KMS-11 (cell line): Measurements from ENCODE around the gene ISLR2.
A peak's percentile ranks its signal among the peaks of the same experiment; 100 is the strongest.

Experiments
- H2AFZ ChIP-seq: fragments of 200-600 bp; sonication (generic); 2 replicates; pipeline ENCODE4 v1.6.1; 2016; ENCODE audit warnings: antibody characterized with exemption, mixed run types, low read depth
- H3K27ac ChIP-seq: fragments of 200-600 bp; sonication (generic); 2 replicates; pipeline ENCODE4 v1.6.1; 2016; ENCODE audit warnings: mild to moderate bottlenecking, mixed run types
- H3K27me3 ChIP-seq: fragments of 200-600 bp; sonication (generic); 2 replicates; pipeline ENCODE4 v1.6.1; 2017; ENCODE audit warnings: mild to moderate bottlenecking, low read depth, mixed run types, moderate library complexity; ENCODE audit not compliant: insufficient read depth
- H3K36me3 ChIP-seq: fragments of 200-600 bp; sonication (generic); 2 replicates; pipeline ENCODE4 v1.6.1; 2017; ENCODE audit warnings: mild to moderate bottlenecking, mixed run types; ENCODE audit not compliant: insufficient read depth
- H3K4me1 ChIP-seq: fragments of 200-600 bp; sonication (generic); 2 replicates; pipeline ENCODE4 v1.6.1; 2016; ENCODE audit warnings: mild to moderate bottlenecking, low read depth, mixed run types; ENCODE audit not compliant: poor library complexity, severe bottlenecking
- H3K4me2 ChIP-seq: fragments of 200-600 bp; sonication (generic); 2 replicates; pipeline ENCODE4 v1.7.0; 2016; ENCODE audit warnings: mild to moderate bottlenecking, mixed run types
- H3K4me3 ChIP-seq: fragments of 200-600 bp; sonication (generic); IDR thresholded peaks from 2 replicates; pipeline ENCODE4 v1.6.1; 2017; ENCODE audit warnings: low read depth, low read length, mixed read lengths; ENCODE audit not compliant: insufficient read depth
- H3K79me2 ChIP-seq: fragments of 200-600 bp; sonication (generic); 2 replicates; pipeline ENCODE4 v1.6.1; 2016; ENCODE audit warnings: low read depth, mixed run types; ENCODE audit not compliant: insufficient read depth
- H3K9ac ChIP-seq: fragments of 200-600 bp; sonication (generic); 2 replicates; pipeline ENCODE4 v1.6.1; 2016; ENCODE audit warnings: mild to moderate bottlenecking, mixed run types
- H4K20me1 ChIP-seq: fragments of 200-600 bp; sonication (generic); 2 replicates; pipeline ENCODE4 v1.6.1; 2016; ENCODE audit warnings: mild to moderate bottlenecking, mixed run types; ENCODE audit not compliant: insufficient read depth
- TF ChIP-seq, protein P1 (sequence below): fragments of 200-600 bp; sonication (generic); conservative IDR thresholded peaks from 2 replicates; pipeline ENCODE4 v1.6.1; 2017; ENCODE audit warnings: low read depth, mild to moderate bottlenecking, antibody characterized with exemption, low read length, moderate library complexity, mixed read lengths

ISLR2 gene

GRCh38 chr15:74128785-74129585, 1.4 kb upstream of the ISLR2 start:
- Histone ChIP-seq H3K79me2 (no peaks in the 10 kb centered on the region), H3K9ac (no peak overlapping the region), H3K27me3 (peaks cover 62% of the 10 kb centered on the region), H3K36me3 (no peaks in the 10 kb centered on the region), H3K4me3 (no peak overlapping the region), H3K4me2 (peak overlapping the region; percentile 48; the same call in 1 of the 2 replicates), H4K20me1 (no peaks in the 10 kb centered on the region), H3K4me1 (peaks cover 5% of the 10 kb centered on the region), H2AFZ (no peak overlapping the region), H3K27ac (no peak overlapping the region)
- TF ChIP-seq, protein P1, sequence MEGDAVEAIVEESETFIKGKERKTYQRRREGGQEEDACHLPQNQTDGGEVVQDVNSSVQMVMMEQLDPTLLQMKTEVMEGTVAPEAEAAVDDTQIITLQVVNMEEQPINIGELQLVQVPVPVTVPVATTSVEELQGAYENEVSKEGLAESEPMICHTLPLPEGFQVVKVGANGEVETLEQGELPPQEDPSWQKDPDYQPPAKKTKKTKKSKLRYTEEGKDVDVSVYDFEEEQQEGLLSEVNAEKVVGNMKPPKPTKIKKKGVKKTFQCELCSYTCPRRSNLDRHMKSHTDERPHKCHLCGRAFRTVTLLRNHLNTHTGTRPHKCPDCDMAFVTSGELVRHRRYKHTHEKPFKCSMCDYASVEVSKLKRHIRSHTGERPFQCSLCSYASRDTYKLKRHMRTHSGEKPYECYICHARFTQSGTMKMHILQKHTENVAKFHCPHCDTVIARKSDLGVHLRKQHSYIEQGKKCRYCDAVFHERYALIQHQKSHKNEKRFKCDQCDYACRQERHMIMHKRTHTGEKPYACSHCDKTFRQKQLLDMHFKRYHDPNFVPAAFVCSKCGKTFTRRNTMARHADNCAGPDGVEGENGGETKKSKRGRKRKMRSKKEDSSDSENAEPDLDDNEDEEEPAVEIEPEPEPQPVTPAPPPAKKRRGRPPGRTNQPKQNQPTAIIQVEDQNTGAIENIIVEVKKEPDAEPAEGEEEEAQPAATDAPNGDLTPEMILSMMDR = no peak

DNA sequence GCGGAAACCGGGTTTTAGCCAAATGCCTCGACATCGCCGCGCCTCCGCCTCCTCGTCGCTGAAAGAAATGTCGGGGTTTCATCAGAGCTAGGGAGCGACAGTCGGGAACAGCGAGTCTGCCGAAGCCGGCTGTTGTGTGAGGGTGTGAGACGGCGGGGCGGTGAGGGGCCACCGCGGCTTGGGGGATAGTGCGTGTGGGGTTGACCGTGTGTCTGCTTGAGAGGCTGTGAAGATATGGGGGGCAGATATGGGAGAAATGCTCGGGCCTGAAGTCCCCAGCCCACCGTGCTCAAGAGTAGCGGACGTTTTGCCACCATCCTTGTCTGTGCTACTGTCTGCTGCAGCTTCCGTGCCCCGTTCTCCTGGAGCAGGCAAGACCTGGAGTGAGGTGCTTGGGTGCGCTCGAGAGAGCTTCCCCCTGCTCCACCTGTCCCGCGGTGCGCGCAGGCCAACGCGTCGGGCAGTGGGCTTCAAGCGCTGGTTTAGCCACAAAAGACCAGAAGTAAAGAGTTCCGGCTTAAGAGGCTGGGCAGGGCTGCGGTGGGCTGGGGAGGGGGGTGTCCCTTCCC, 716 bp upstream of the ISLR2 start:
- Histone ChIP-seq H3K4me2 (no peak overlapping the region), H3K79me2 (no peaks in the 10 kb centered on the region), H3K9ac (no peak overlapping the region), H3K27me3 (peaks cover 55% of the 10 kb centered on the region), H3K4me3 (no peak overlapping the region), H4K20me1 (no peaks in the 10 kb centered on the region), H3K4me1 (peaks cover 5% of the 10 kb centered on the region), H2AFZ (no peak overlapping the region), H3K27ac (no peak overlapping the region), H3K36me3 (no peaks in the 10 kb centered on the region)
- TF ChIP-seq, protein P1 = no peak

- H3K4me3 ChIP-seq = no peak overlapping the region
- H4K20me1 ChIP-seq = no peaks in the 10 kb centered on the region
- no peak overlapping the region for H3K27ac ChIP-seq
- no peaks in the 10 kb centered on the region for H3K36me3 ChIP-seq
- no peaks in the 10 kb centered on the region for H3K79me2 ChIP-seq
- no peak overlapping the region for H2AFZ ChIP-seq
- no peak overlapping the region for H3K9ac ChIP-seq
- H3K4me2 ChIP-seq = no peak overlapping the region
- TF ChIP-seq, protein P1 = no peak
- H3K27me3 ChIP-seq = peaks cover 43% of the 10 kb centered on the region
- peaks cover 5% of the 10 kb centered on the region for H3K4me1 ChIP-seq
Measured at GRCh38 chr15:74130849-74131627, 652 bp downstream of the ISLR2 start.

DNA sequence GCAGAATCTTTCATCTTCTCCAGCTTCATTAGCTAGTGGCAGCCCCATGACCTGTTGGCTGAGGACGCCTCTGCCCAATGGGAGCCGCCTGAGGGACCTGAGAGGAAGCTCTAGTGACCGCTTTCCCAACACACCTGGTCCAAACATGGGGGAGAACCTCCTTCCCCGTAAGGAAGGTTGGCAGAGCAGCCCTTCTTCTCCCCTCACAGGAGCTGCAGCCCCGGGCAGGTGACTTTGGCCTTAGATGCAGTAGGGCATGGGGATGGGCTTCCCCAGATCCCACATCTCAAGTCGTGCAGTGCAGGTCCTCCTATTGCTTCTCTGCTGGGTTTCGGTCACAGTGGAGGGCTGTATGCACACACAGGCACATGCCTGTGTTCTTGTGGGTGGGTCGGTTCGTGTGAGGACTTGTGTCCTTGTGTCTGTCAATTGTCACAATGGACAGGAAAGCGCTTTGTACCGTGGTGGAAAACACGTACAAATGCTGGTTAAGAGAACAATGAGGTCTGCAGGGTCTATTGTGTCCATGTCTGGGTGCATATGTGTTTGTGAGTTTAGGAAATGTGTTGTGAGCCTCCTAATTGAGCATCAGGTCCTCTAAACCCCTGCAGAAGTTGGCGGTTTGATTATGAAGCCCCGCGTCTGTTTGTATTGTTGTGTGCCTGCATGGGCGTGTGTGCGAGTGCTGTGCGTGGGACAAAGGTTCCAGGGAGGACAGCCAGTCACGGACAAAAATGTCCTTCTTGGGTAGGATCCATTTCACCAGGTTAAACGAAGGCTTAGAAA, 1.4 kb downstream of the ISLR2 start:
- H4K20me1 ChIP-seq = no peaks in the 10 kb centered on the region
- no peak overlapping the region for H3K27ac ChIP-seq
- H3K4me3 ChIP-seq = no peak overlapping the region
- TF ChIP-seq, protein P1 = no peak
- H3K36me3 ChIP-seq = no peaks in the 10 kb centered on the region
- H3K27me3 ChIP-seq = peaks cover 42% of the 10 kb centered on the region
- H2AFZ ChIP-seq = no peak overlapping the region
- peaks cover 5% of the 10 kb centered on the region for H3K4me1 ChIP-seq
- H3K4me2 ChIP-seq = no peak overlapping the region
- H3K79me2 ChIP-seq = no peaks in the 10 kb centered on the region
- H3K9ac ChIP-seq = no peak overlapping the region
